Hepatocyte (in vitro differentiated cells): ENCODE results near the gene TTC33.

Experiments used
- EZH2phosphoT487 ChIP-seq: fragments of 200-600 bp; sonication (generic); IDR thresholded peaks from one replicate; pipeline ENCODE4 v1.6.1; 2018; ENCODE audit warnings: antibody characterized with exemption, mild to moderate bottlenecking, low read depth, moderate library complexity; ENCODE audit not compliant: unreplicated experiment, severe bottlenecking
- TF ChIP-seq, protein P1 (sequence below): fragments of 200-600 bp; sonication (generic); IDR thresholded peaks from 2 replicates; pipeline ENCODE4 v1.5.1; 2016; ENCODE audit warnings: antibody characterized with exemption, mild to moderate bottlenecking; ENCODE audit not compliant: poor library complexity

- TF ChIP-seq, protein P1, sequence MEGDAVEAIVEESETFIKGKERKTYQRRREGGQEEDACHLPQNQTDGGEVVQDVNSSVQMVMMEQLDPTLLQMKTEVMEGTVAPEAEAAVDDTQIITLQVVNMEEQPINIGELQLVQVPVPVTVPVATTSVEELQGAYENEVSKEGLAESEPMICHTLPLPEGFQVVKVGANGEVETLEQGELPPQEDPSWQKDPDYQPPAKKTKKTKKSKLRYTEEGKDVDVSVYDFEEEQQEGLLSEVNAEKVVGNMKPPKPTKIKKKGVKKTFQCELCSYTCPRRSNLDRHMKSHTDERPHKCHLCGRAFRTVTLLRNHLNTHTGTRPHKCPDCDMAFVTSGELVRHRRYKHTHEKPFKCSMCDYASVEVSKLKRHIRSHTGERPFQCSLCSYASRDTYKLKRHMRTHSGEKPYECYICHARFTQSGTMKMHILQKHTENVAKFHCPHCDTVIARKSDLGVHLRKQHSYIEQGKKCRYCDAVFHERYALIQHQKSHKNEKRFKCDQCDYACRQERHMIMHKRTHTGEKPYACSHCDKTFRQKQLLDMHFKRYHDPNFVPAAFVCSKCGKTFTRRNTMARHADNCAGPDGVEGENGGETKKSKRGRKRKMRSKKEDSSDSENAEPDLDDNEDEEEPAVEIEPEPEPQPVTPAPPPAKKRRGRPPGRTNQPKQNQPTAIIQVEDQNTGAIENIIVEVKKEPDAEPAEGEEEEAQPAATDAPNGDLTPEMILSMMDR: no peak
- TF ChIP-seq EZH2phosphoT487: no peak
Measured at GRCh38 chr5:40571729-40572128, 184.0 kb downstream of the TTC33 start.
